ENCODE data around the gene RPL14.

RPL14 gene

GRCh38 chr3:40445880-40446279, 11.3 kb upstream of the RPL14 start:
- no peaks in the 10 kb centered on the region for H3K4me1 ChIP-seq (ENCODE audit: insufficient read depth, low read length, poor library complexity, severe bottlenecking)
- H3K9me2 ChIP-seq (replicated peaks; ENCODE audit: low read depth, low read length), result no peaks in the 10 kb centered on the region
- no peaks in the 10 kb centered on the region for H3F3A ChIP-seq (ENCODE audit: low read depth)
- H3K4me2 ChIP-seq (ENCODE audit: low read depth, low read length, poor library complexity, severe bottlenecking), result no peak overlapping the region
- no peak overlapping the region for H2AFZ ChIP-seq (ENCODE audit: low read length)
- H3K9ac ChIP-seq (ENCODE audit: low read depth, low read length, poor library complexity, severe bottlenecking), result no peak overlapping the region
- no peaks in the 10 kb centered on the region for H3K36me3 ChIP-seq (ENCODE audit: insufficient read depth, low read length)
- no peaks in the 10 kb centered on the region for H3K9me3 ChIP-seq (ENCODE audit: insufficient read depth, low read depth, low read length)
- H3K79me2 ChIP-seq (ENCODE audit: insufficient read depth, low read length), result no peaks in the 10 kb centered on the region
- no peak overlapping the region for H3K4me3 ChIP-seq (ENCODE audit: low read length, poor library complexity, severe bottlenecking)
- no peaks in the 10 kb centered on the region for H4K20me1 ChIP-seq (ENCODE audit: insufficient read depth, low read length, poor library complexity, severe bottlenecking)
- H3K27me3 ChIP-seq (ENCODE audit: insufficient read depth, low read length, poor library complexity, severe bottlenecking), result no peaks in the 10 kb centered on the region
- TF ChIP-seq EZH2phosphoT487 (IDR thresholded peaks at IDR 0.05; ENCODE audit: borderline replicate concordance) (no peak), CTCF (conservative IDR thresholded peaks at IDR 0.05; ENCODE audit: low read length) (no peak)

GRCh38 chr3:40450438-40450837, 6.7 kb upstream of the RPL14 start:
- Histone ChIP-seq H3F3A (ENCODE audit: low read depth) (no peaks in the 10 kb centered on the region), H3K4me3 (ENCODE audit: low read length, poor library complexity, severe bottlenecking) (no peak overlapping the region), H3K9me3 (ENCODE audit: insufficient read depth, low read depth, low read length) (no peaks in the 10 kb centered on the region), H3K9ac (ENCODE audit: low read depth, low read length, poor library complexity, severe bottlenecking) (no peak overlapping the region), H3K9me2 (replicated peaks; ENCODE audit: low read depth, low read length) (no peaks in the 10 kb centered on the region), H3K27me3 (ENCODE audit: insufficient read depth, low read length, poor library complexity, severe bottlenecking) (no peaks in the 10 kb centered on the region), H3K36me3 (ENCODE audit: insufficient read depth, low read length) (no peaks in the 10 kb centered on the region), H3K4me2 (ENCODE audit: low read depth, low read length, poor library complexity, severe bottlenecking) (no peak overlapping the region), H2AFZ (ENCODE audit: low read length) (no peak overlapping the region), H3K79me2 (ENCODE audit: insufficient read depth, low read length) (no peaks in the 10 kb centered on the region), H4K20me1 (ENCODE audit: insufficient read depth, low read length, poor library complexity, severe bottlenecking) (no peaks in the 10 kb centered on the region), H3K4me1 (ENCODE audit: insufficient read depth, low read length, poor library complexity, severe bottlenecking) (peaks cover 13% of the 10 kb centered on the region)
- no peak for TF ChIP-seq CTCF (conservative IDR thresholded peaks at IDR 0.05; ENCODE audit: low read length)
- TF ChIP-seq EZH2phosphoT487 (IDR thresholded peaks at IDR 0.05; ENCODE audit: borderline replicate concordance), result no peak

DNA sequence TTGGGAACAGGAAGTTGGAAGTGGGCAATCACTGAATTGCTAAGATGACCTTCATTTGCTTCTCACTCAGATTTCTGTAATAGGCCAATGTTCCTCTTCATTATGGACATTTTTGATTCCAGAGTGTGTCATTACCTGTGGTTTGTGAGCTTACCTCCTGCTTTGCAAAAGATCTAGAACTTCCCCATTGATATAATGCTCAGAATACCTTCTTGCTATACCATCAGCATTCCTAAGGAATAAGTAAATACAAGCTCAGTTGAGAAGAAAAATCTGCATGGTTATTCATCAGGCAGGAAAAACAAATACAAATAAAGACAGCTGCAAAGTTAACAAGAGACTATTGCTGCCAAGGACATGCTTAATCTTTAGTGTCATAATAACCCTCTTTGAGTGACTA, 5.6 kb upstream of the RPL14 start:
- TF ChIP-seq EZH2phosphoT487 (IDR thresholded peaks at IDR 0.05; ENCODE audit: borderline replicate concordance) (no peak), CTCF (conservative IDR thresholded peaks at IDR 0.05; ENCODE audit: low read length) (no peak)
- Histone ChIP-seq H3K79me2 (ENCODE audit: insufficient read depth, low read length) (no peaks in the 10 kb centered on the region), H3K9me3 (ENCODE audit: insufficient read depth, low read depth, low read length) (no peaks in the 10 kb centered on the region), H3K27me3 (ENCODE audit: insufficient read depth, low read length, poor library complexity, severe bottlenecking) (no peaks in the 10 kb centered on the region), H4K20me1 (ENCODE audit: insufficient read depth, low read length, poor library complexity, severe bottlenecking) (no peaks in the 10 kb centered on the region), H3K4me1 (ENCODE audit: insufficient read depth, low read length, poor library complexity, severe bottlenecking) (peaks cover 19% of the 10 kb centered on the region), H3K9me2 (replicated peaks; ENCODE audit: low read depth, low read length) (no peaks in the 10 kb centered on the region), H3K4me2 (ENCODE audit: low read depth, low read length, poor library complexity, severe bottlenecking) (peak overlapping the region; percentile 88), H3F3A (ENCODE audit: low read depth) (no peaks in the 10 kb centered on the region), H3K36me3 (ENCODE audit: insufficient read depth, low read length) (no peaks in the 10 kb centered on the region), H3K9ac (ENCODE audit: low read depth, low read length, poor library complexity, severe bottlenecking) (no peak overlapping the region), H2AFZ (ENCODE audit: low read length) (no peak overlapping the region), H3K4me3 (ENCODE audit: low read length, poor library complexity, severe bottlenecking) (no peak overlapping the region)

Measured in Loucy (cell line).